ENCODE results near the gene RASA1. TPM values are rescaled to one million over a fixed set of nuclear protein-coding genes. Genes with fewer than 3 reads are reported as not detected.

The RASA1 gene
- total RNA-seq, 1 experiment from 2014 or later, result 29.6 TPM

DNA sequence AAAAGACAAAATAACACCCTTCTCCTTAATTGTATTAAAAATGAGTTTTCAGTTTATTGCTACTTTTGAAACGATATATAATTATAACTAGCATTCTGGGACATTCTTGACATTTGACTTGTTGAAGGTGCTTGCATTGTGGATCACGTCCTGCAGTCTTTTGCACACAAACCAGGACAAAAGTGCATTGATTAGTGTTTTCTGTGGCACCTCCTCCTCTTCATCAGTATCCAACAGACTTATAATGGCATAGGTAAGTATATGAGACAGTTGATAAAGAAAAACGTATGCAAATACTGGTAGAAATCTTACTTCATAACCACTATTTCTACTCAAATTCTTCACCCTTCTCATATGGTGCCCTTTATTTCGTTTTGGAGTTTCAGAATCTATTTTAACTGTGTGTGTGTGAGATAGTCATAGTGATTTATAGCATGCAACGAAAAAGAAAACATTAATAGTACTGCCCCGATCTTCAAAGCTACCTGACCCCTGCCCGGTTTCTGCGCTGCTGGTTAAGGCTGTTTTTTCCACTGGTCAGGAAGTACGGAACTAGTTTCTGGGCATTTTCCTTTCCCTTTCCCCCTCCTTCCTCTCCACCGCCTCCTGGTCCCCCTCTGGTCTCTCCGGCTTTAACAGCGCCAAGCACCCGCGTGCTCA is 639 bp upstream of the RASA1 start:
- H4K5ac ChIP-seq (ENCODE audit: insufficient read length, low read depth, low read length), result no peak overlapping the region
- no peak overlapping the region for H2BK20ac ChIP-seq (ENCODE audit: low read depth, low read length, poor library complexity, severe bottlenecking)
- no peak overlapping the region for H3K56ac ChIP-seq (ENCODE audit: insufficient read length, low read depth, low read length)
- no peak overlapping the region for H2BK12ac ChIP-seq (ENCODE audit: insufficient read length, low read depth, low read length)
- H2AFZ ChIP-seq (ENCODE audit: low read length), result no peak overlapping the region
- H3K4me1 Mint-ChIP-seq, result peaks cover 45 to 49% of the 10 kb centered on the region in 2 experiments
- no peaks in the 10 kb centered on the region; a peak in 1 of 5 replicates for H3K9me3 Mint-ChIP-seq
- H3K4me1 ChIP-seq (ENCODE audit: insufficient read depth, low read length), result no peaks in the 10 kb centered on the region; the same call in 1 of the 2 replicates
- H3K9ac ChIP-seq (ENCODE audit: extremely low read depth, insufficient read length, low read length), result peak overlapping the region; percentile 69
- H4K91ac ChIP-seq (ENCODE audit: insufficient read length, low read depth, low read length), result no peak overlapping the region
- H2AK5ac ChIP-seq (ENCODE audit: insufficient read length, low read length), result no peak overlapping the region
- peaks cover 4% of the 10 kb centered on the region; the same call in 1 of the 2 replicates for H3K27me3 ChIP-seq (ENCODE audit: insufficient read depth, low read length)
- TF ChIP-seq, protein P1, sequence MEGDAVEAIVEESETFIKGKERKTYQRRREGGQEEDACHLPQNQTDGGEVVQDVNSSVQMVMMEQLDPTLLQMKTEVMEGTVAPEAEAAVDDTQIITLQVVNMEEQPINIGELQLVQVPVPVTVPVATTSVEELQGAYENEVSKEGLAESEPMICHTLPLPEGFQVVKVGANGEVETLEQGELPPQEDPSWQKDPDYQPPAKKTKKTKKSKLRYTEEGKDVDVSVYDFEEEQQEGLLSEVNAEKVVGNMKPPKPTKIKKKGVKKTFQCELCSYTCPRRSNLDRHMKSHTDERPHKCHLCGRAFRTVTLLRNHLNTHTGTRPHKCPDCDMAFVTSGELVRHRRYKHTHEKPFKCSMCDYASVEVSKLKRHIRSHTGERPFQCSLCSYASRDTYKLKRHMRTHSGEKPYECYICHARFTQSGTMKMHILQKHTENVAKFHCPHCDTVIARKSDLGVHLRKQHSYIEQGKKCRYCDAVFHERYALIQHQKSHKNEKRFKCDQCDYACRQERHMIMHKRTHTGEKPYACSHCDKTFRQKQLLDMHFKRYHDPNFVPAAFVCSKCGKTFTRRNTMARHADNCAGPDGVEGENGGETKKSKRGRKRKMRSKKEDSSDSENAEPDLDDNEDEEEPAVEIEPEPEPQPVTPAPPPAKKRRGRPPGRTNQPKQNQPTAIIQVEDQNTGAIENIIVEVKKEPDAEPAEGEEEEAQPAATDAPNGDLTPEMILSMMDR (conservative IDR thresholded peaks at IDR 0.05), result no peak
- H4K8ac ChIP-seq (replicated peaks; ENCODE audit: insufficient read length, low read depth, low read length), result no peak overlapping the region
- no peak for DNase-seq
- peaks cover 2% of the 10 kb centered on the region; the same call in 1 of the 2 replicates for H3K79me2 ChIP-seq (ENCODE audit: insufficient read depth, low read length)
- no peak overlapping the region for H3K27ac ChIP-seq (ENCODE audit: insufficient read length, low read depth, low read length)
- H3K4me3 Mint-ChIP-seq, result peak overlapping the region; percentile 97 to 100
- H3K27ac Mint-ChIP-seq, result peak overlapping the region; percentile 93 to 99 (median 96)
- H3T11ph ChIP-seq (ENCODE audit: low read length), result no peak overlapping the region
- H3K4ac ChIP-seq (ENCODE audit: low read depth, low read length), result no peak overlapping the region
- no peak overlapping the region for H2BK15ac ChIP-seq (ENCODE audit: low read depth, low read length)
- H3K79me1 ChIP-seq (ENCODE audit: insufficient read depth, low read depth, low read length, poor library complexity, severe bottlenecking), result no peaks in the 10 kb centered on the region
- H2BK5ac ChIP-seq (ENCODE audit: insufficient read length, low read length), result no peak overlapping the region
- no CpG with 5 or more reads among the region's 14 CpGs for WGBS (ENCODE audit: extremely low coverage, insufficient read length, low lambda C conversion rate)
- H2BK120ac ChIP-seq (ENCODE audit: low read depth, low read length, poor library complexity, severe bottlenecking), result no peak overlapping the region
- H3K23me2 ChIP-seq (ENCODE audit: insufficient read length, low read depth, low read length, poor library complexity, severe bottlenecking), result no peaks in the 10 kb centered on the region
- H3K36me3 Mint-ChIP-seq (ENCODE audit: insufficient read depth in 1 of 3, low read depth in 3 of 3), result peaks cover 2 to 5% (median 5%) of the 10 kb centered on the region in 3 experiments; a peak in 5 of 7 replicates
- no peaks in the 10 kb centered on the region for H3K9me3 ChIP-seq (ENCODE audit: control insufficient read depth, low read depth, low read length)
- peak overlapping the region; percentile 53 for H3K4me2 ChIP-seq (ENCODE audit: insufficient read depth, insufficient read length, low read length)
- H3K23ac ChIP-seq (ENCODE audit: insufficient read length, low read depth, low read length), result no peak overlapping the region
- H4K20me1 ChIP-seq (ENCODE audit: control insufficient read depth, insufficient read depth, insufficient read length), result no peaks in the 10 kb centered on the region
- H3K14ac ChIP-seq (ENCODE audit: insufficient read depth, low read length), result peak overlapping the region; percentile 74; the same call in 1 of the 2 replicates
- H3K27me3 Mint-ChIP-seq (ENCODE audit: low read depth), result peaks cover 39% of the 10 kb centered on the region
- peak overlapping the region; percentile 80 for H3K18ac ChIP-seq (ENCODE audit: insufficient read length, low read depth, low read length)

All from H9 (cell line).